HG02588 (cell line): Measurements from ENCODE around the gene GSN.

ENCODE experiments used
- ATAC-seq: cut with Tn5 transposase; IDR thresholded peaks from one replicate; pipeline ENCODE4 v1.9.1; 2021; ENCODE audit warnings: mild to moderate bottlenecking, moderate library complexity; ENCODE audit not compliant: unreplicated experiment

Gene GSN

GRCh38 chr9:121272401-121272948 lies 4.5 kb downstream of the GSN start:
- no peak for ATAC-seq

GRCh38 chr9:121273064-121273775 lies 5.3 kb downstream of the GSN start:
- no peak for ATAC-seq

- ATAC-seq: no peak
Observed at GRCh38 chr9:121274851-121275250, 6.9 kb downstream of the GSN start.

- ATAC-seq: no peak
Observed at GRCh38 chr9:121275781-121276658, 8.1 kb downstream of the GSN start.

- no peak for ATAC-seq
Observed at GRCh38 chr9:121277026-121277425, 9.1 kb downstream of the GSN start.

- no peak for ATAC-seq
Observed at GRCh38 chr9:121277518-121278295, 9.7 kb downstream of the GSN start.

GRCh38 chr9:121278477-121279261 lies 10.7 kb downstream of the GSN start:
- ATAC-seq: peak; percentile 51

- no peak for ATAC-seq
Observed at GRCh38 chr9:121279776-121280388, 11.9 kb downstream of the GSN start.

- ATAC-seq: no peak
Observed at GRCh38 chr9:121280715-121281613, 13.0 kb downstream of the GSN start.

- ATAC-seq: no peak
Observed at GRCh38 chr9:121281614-121282276, 13.8 kb downstream of the GSN start.

GRCh38 chr9:121282277-121283079 lies 14.5 kb downstream of the GSN start:
- ATAC-seq: no peak

GRCh38 chr9:121283080-121283398 lies 15.1 kb downstream of the GSN start:
- no peak for ATAC-seq

- no peak for ATAC-seq
Observed at GRCh38 chr9:121283856-121284732, 16.1 kb downstream of the GSN start.

GRCh38 chr9:121284733-121285451 lies 16.9 kb downstream of the GSN start:
- no peak for ATAC-seq

GRCh38 chr9:121285835-121286687 lies 18.1 kb downstream of the GSN start:
- ATAC-seq: no peak
